GM19035 (cell line): ENCODE measurements around the gene MXRA8.
A peak's percentile ranks its signal among the peaks of the same experiment; 100 is the strongest.
"Not testable (repeated sequence)": the region's sequence is repeated elsewhere in the genome, so short reads cannot be mapped to it uniquely, and the experiment has no call there.

Source experiments
- ATAC-seq: cut with Tn5 transposase; IDR thresholded peaks from one replicate; pipeline ENCODE4 v1.9.1; 2021; ENCODE audit not compliant: unreplicated experiment

The MXRA8 gene

GRCh38 chr1:1324524-1325287, 33.6 kb downstream of the MXRA8 start, which contains the start of the genes CPTP and INTS11:
TSS of gene CPTP (plus strand) at chr1:1324802. CDS start at chr1:1326911, 2,109 bp downstream.
TSS of gene INTS11 (minus strand) at chr1:1324660. CDS start at chr1:1324608, 52 bp downstream.
- peak; percentile 74 for ATAC-seq

- ATAC-seq: peak; percentile 27
Measured at GRCh38 chr1:1324084-1324523, 34.3 kb downstream of the MXRA8 start.

- ATAC-seq: no peak
Measured at GRCh38 chr1:1322952-1323351, 35.4 kb downstream of the MXRA8 start.

GRCh38 chr1:1322418-1322817, 35.9 kb downstream of the MXRA8 start:
- ATAC-seq: no peak

- ATAC-seq: no peak
Measured at GRCh38 chr1:1321477-1321876, 36.9 kb downstream of the MXRA8 start.

- ATAC-seq: no peak
Measured at GRCh38 chr1:1320666-1321448, 37.5 kb downstream of the MXRA8 start.

- ATAC-seq: no peak
Measured at GRCh38 chr1:1319646-1319941, 38.8 kb downstream of the MXRA8 start.

- no peak for ATAC-seq
Measured at GRCh38 chr1:1318777-1319645, 39.3 kb downstream of the MXRA8 start.

GRCh38 chr1:1318131-1318652, 40.2 kb downstream of the MXRA8 start:
- no peak for ATAC-seq

- no peak for ATAC-seq
Measured at GRCh38 chr1:1317420-1317819, 40.9 kb downstream of the MXRA8 start.

GRCh38 chr1:1316199-1316598, 42.2 kb downstream of the MXRA8 start:
- not testable (repeated sequence) for ATAC-seq

GRCh38 chr1:1315435-1315954, 42.9 kb downstream of the MXRA8 start:
- ATAC-seq: no peak

- no peak for ATAC-seq
Measured at GRCh38 chr1:1314678-1315335, 43.5 kb downstream of the MXRA8 start.

GRCh38 chr1:1314237-1314586, 44.1 kb downstream of the MXRA8 start:
- no peak for ATAC-seq

GRCh38 chr1:1313500-1314236, 44.7 kb downstream of the MXRA8 start:
- ATAC-seq: no peak

GRCh38 chr1:1312450-1313314, 45.7 kb downstream of the MXRA8 start:
- no peak for ATAC-seq

- ATAC-seq: no peak
Measured at GRCh38 chr1:1311107-1312104, 46.9 kb downstream of the MXRA8 start.
